GM23338 (cell line): Measurements from ENCODE around the gene MPV17.

Experiments used
- CREB1 ChIP-seq: fragments of 250-450 bp; sonication (Bioruptor Pico); IDR thresholded peaks from 2 replicates; pipeline ENCODE4 v1.5.0; 2020; ENCODE audit warnings: low read depth, mild to moderate bottlenecking, moderate library complexity
- CTCF ChIP-seq, 2 experiments: fragments of 200-600 bp in 1 of 2; sonication (generic) in 1 of 2; conservative IDR thresholded peaks; 2 replicates each; pipeline versions ENCODE4 v1.5.1 to v1.6.1; 2016 to 2017; ENCODE audit warnings: antibody characterized with exemption in 2 of 2, low read depth in 2 of 2, mild to moderate bottlenecking in 2 of 2, moderate library complexity in 1 of 2
- ETS1 ChIP-seq: IDR thresholded peaks from 2 replicates; pipeline ENCODE4 v1.6.1; 2016; ENCODE audit warnings: antibody characterized with exemption
- EZH2 ChIP-seq: fragments of 200-600 bp; sonication (generic); IDR thresholded peaks from one replicate; pipeline ENCODE4 v1.8.0; 2017; ENCODE audit warnings: antibody characterized with exemption, mild to moderate bottlenecking, low read depth; ENCODE audit not compliant: unreplicated experiment
- EZH2phosphoT487 ChIP-seq: fragments of 200-600 bp; sonication (generic); IDR thresholded peaks from one replicate; pipeline ENCODE4 v1.8.1; 2018; ENCODE audit warnings: antibody characterized with exemption; ENCODE audit not compliant: unreplicated experiment
- JUNB ChIP-seq: IDR thresholded peaks from one replicate; pipeline ENCODE4 v1.6.1; 2016; ENCODE audit warnings: antibody characterized with exemption; ENCODE audit not compliant: unreplicated experiment
- POLR2AphosphoS5 ChIP-seq: IDR thresholded peaks from 2 replicates; pipeline ENCODE4 v1.6.1; 2016; ENCODE audit warnings: antibody characterized with exemption, low read depth
- REST ChIP-seq: IDR thresholded peaks from one replicate; pipeline ENCODE4 v1.6.1; 2018; ENCODE audit warnings: antibody characterized with exemption; ENCODE audit not compliant: unreplicated experiment
- STAT1 ChIP-seq: IDR thresholded peaks from one replicate; pipeline ENCODE4 v1.6.1; 2016; ENCODE audit warnings: antibody characterized with exemption; ENCODE audit not compliant: unreplicated experiment
- ZNF114 ChIP-seq: fragments of 250-450 bp; sonication (Bioruptor Pico); IDR thresholded peaks from 2 replicates; pipeline ENCODE4 v1.5.0; 2020; ENCODE audit warnings: mild to moderate bottlenecking, moderate library complexity
- ZNF331 ChIP-seq: fragments of 250-450 bp; sonication (Bioruptor Pico); IDR thresholded peaks from 2 replicates; pipeline ENCODE4 v1.5.0; 2020; ENCODE audit warnings: low read depth, mild to moderate bottlenecking, moderate library complexity

- peak; percentile 57 to 91 for TF ChIP-seq CTCF (conservative IDR thresholded peaks at IDR 0.05; ENCODE audit: low read depth in 2 of 2)
- TF ChIP-seq JUNB: no peak
- no peak for TF ChIP-seq EZH2
- TF ChIP-seq POLR2AphosphoS5: peak; percentile 96
- peak; percentile 2 for TF ChIP-seq REST
- TF ChIP-seq ETS1: peak; percentile 100
- no peak for TF ChIP-seq EZH2phosphoT487
- TF ChIP-seq ZNF114 (CRISPR knock-in tag): no peak
- TF ChIP-seq CREB1: peak; percentile 86
- no peak for TF ChIP-seq STAT1
- no peak for TF ChIP-seq ZNF331 (CRISPR knock-in tag)
Observed at GRCh38 chr2:27370026-27370815, 47.3 kb upstream of the MPV17 start, which contains the start of the genes EIF2B4 and SNX17.
